GM10248 (cell line): Measurements from ENCODE around the gene PLCB1.

ENCODE experiments used
- CTCF ChIA-PET: fragments of 300-600 bp; sonication (Branson Sonifier 250); formaldehyde crosslinking; extraction: SDS; loops from one replicate; lab custom pipeline; 2021; ENCODE audit warnings: antibody characterized with exemption; lab: Yijun Ruan, JAX
- POLR2A ChIA-PET: fragments of 350-650 bp; sonication (Branson Sonifier 250); formaldehyde crosslinking; extraction: SDS; loops from one replicate; lab custom pipeline; 2020; ENCODE audit warnings: antibody characterized with exemption; lab: Yijun Ruan, JAX
- DNase-seq: peaks from one replicate; pipeline ENCODE4 v3.0.0; 2012; ENCODE audit errors: extremely low spot score
- CTCF ChIP-seq: IDR thresholded peaks from 2 replicates; pipeline ENCODE4 v1.5.1; 2012; ENCODE audit warnings: mild to moderate bottlenecking, low read depth; ENCODE audit errors: extremely low read depth, missing control alignments, control extremely low read depth

Gene PLCB1

GRCh38 chr20:8568075-8568474 lies 436.0 kb downstream of the PLCB1 start:
- no peak for DNase-seq
- CTCF ChIA-PET, result no interaction called here
- no peak for TF ChIP-seq CTCF
- POLR2A ChIA-PET, result no interaction called here

- no peak for DNase-seq
- POLR2A ChIA-PET, result no interaction called here
- CTCF ChIA-PET, result interaction anchor here (0.6 to 1.6 kb wide), 2 partner anchors 11 to 34 kb away, joined by 3 to 4 read pairs; no protein-coding TSS in a partner anchor
- no peak for TF ChIP-seq CTCF
Measured at GRCh38 chr20:8569766-8570165, 437.7 kb downstream of the PLCB1 start.

- no peak for DNase-seq
- TF ChIP-seq CTCF, result no peak
- POLR2A ChIA-PET, result no interaction called here
- CTCF ChIA-PET, result no interaction called here
Measured at GRCh38 chr20:8571611-8572010, 439.5 kb downstream of the PLCB1 start.

- DNase-seq, result no peak
- POLR2A ChIA-PET, result no interaction called here
- no peak for TF ChIP-seq CTCF
- CTCF ChIA-PET, result interaction anchor here (1.6 kb wide), 1 partner anchor 52 kb away, joined by 3 read pairs; no protein-coding TSS in a partner anchor
Measured at GRCh38 chr20:8573686-8574085, 441.6 kb downstream of the PLCB1 start.

- DNase-seq, result no peak
- no peak for TF ChIP-seq CTCF
- ChIA-PET CTCF (interaction anchor here (1.4 to 1.6 kb wide), 2 partner anchors 10 to 53 kb away, joined by 3 read pairs; no protein-coding TSS in a partner anchor), POLR2A (no interaction called here)
Measured at GRCh38 chr20:8575114-8575513, 443.0 kb downstream of the PLCB1 start.

GRCh38 chr20:8578161-8578865 lies 446.2 kb downstream of the PLCB1 start:
- POLR2A ChIA-PET, result no interaction called here
- no peak for TF ChIP-seq CTCF
- CTCF ChIA-PET, result interaction anchor here (0.9 kb wide), 1 partner anchor 13 kb away, joined by 4 read pairs; no protein-coding TSS in a partner anchor
- DNase-seq, result no peak
